HG02970 (cell line): ENCODE measurements around the gene PLA2G1B.
"Not testable (repeated sequence)": the region's sequence is repeated elsewhere in the genome, so short reads cannot be mapped to it uniquely, and the experiment has no call there.

Source experiments
- ATAC-seq: cut with Tn5 transposase; IDR thresholded peaks from one replicate; pipeline ENCODE4 v1.9.1; 2021; ENCODE audit warnings: mild to moderate bottlenecking, moderate library complexity, moderate number of reproducible peaks; ENCODE audit not compliant: unreplicated experiment, low FRiP score

PLA2G1B gene

DNA sequence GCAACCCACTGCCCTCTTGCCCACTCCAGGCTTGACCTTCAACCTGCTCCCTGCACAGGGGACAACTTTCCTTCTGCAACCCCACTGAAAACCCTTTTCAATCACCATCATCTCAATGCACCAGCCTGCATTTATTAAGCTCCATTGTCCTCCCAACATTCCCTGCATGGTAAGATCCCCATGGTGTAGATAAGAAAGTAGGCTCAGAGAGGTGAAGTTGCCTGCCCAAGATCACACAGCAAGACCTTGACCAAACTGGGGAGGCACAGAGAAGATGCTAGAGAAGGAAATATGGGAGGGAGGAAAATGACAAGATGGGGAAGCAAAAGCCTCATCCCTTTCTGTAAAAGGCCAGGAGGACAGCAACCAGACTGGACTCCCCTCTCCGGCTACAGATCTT lies 31.5 kb upstream of the PLA2G1B start:
- ATAC-seq = no peak

DNA sequence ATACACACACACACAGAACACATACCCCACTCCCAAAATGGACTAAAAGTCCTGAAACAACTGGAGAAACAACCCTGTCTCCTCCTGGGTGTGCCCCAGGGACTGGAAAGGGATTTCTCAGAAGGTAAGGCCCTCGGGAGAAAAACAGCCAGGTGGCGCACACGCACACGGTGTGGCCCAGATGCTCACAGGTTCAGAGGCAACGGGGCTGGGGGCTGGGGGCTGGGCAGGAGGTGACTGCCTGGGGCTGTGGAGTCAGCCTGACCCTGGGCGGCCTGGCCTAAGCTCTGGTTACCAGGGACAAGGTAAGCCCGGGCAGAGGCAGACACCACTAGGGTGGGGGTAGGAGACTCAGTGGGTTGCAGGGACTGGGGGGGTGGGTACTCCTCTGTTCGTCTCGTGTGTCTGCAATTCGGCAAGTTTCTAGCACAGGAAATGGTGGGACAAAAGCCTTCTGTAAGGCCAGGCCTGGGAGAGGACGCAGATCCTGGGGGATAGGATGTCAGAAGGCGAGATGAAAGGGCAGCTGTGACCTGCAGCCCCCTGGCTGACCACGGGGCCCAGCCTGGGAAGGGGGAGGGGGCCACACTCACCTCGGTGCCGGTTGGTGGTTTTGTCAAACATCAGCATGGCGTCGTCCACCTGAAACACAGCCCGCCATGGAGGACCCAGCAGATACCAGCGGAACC lies 31.0 kb upstream of the PLA2G1B start:
- no peak for ATAC-seq

DNA sequence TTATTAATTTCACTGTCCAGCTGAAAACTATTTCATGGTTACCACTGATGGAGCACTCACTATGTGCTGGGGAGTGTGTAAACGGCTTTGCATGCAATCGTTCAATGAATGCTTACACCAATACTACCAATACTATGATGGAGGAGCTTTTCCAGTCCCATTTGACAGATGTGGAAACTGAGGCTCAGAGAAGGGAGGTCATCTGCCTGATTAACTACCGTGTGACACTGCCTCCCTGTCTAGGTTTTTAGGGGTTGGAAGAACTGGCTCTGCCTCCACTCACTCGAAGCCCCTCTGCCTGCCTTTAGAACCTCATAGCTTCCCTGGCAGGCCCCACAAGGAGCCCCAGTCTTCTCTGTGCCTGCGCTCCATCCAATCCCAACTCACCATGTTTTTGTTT lies 29.5 kb upstream of the PLA2G1B start:
- no peak for ATAC-seq

DNA sequence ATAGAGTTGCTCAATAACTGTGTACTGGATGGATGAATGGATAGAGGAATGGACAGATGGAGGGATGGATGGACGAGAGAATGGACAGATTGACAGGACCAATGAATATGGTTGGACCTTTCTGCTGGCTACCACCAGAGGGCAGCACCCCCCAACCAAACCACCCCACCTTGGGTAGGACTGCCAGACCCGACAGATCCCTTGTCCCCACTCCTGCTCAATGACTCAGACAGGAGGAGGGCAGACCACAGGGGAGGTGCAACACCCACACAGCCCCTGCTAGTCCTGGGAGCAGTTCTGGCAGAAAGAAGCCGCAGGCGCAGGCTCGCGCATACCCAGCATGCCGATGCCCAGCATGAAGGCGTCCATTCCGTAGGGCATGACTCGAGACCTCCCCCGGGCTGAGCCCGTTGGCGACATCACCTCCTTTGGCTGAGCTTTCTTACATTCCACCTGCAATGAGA lies 29.0 kb upstream of the PLA2G1B start:
- no peak for ATAC-seq

DNA sequence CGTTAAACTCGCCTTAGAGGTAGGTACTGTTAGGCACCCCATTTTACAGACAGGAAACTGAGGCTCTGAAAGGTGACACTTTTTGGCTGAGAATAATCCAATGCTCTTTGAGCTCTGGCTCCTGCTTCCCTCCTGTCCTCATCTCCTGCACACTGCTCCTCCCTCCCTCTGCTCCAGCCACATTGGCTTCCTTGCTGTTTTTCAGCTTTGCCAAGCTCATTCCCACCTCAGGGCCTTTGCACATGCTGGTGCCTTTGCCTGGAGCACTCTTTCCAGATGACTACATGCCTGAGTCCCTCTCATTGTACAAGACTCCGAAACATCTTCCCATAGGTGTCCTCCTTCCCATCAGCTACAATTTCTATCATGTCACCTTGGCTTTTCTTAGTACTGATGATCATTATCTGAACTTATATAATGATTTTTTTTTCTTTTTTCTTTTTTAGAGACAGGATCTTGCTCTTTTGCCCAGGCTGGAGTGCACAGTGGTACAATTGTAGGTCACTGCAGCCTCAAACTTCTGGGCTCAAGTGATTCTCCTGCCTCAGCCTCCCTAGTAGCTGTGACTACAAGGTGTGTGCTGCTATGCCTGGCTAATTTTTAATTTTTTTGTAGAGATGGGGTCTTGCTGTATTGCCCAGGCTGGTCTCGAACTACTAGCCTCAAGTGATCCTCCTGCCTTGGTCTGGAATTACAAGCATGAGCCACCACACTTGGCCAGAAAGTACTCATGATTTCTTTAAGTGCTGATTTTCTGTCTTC lies 26.2 kb upstream of the PLA2G1B start:
- ATAC-seq = no peak

DNA sequence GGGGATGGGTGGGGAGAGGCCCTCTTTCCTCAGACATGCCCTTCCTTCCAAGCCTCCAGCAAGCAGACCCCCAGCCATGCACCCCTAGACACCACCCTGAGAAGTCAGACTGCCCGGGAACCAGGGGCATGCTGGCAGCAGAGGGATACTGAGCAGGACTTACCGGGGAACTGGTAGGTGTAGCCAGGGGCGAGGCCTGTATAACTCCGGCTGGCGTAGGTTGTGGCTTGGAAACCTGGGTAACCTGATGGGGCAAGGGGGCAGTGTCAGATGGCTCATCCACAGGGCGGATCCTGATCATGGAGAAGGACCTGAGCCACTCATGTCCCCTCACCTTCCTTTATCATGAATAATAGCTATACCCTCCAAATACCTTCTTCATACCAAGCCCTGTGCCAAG lies 25.6 kb upstream of the PLA2G1B start:
- no peak for ATAC-seq

DNA sequence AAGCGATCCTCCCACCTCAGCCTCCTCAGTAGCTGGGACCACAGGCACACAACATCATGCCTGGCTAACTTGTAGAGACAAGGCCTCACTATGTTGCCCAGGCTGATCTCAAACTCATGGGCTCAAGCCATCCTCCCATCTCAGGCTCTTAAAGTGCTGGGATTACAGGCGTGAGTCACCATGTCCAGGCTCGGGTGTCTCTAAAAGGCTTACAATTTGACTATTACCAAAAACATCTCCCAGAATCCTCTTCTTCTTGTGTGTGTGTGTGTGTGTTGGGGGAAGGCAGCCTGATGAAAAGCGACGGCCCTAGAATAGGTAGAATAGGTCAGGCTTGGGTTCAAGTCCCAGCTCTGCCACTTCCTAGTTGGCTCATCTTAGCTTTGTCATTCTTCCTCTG lies 24.5 kb upstream of the PLA2G1B start:
- no peak for ATAC-seq

DNA sequence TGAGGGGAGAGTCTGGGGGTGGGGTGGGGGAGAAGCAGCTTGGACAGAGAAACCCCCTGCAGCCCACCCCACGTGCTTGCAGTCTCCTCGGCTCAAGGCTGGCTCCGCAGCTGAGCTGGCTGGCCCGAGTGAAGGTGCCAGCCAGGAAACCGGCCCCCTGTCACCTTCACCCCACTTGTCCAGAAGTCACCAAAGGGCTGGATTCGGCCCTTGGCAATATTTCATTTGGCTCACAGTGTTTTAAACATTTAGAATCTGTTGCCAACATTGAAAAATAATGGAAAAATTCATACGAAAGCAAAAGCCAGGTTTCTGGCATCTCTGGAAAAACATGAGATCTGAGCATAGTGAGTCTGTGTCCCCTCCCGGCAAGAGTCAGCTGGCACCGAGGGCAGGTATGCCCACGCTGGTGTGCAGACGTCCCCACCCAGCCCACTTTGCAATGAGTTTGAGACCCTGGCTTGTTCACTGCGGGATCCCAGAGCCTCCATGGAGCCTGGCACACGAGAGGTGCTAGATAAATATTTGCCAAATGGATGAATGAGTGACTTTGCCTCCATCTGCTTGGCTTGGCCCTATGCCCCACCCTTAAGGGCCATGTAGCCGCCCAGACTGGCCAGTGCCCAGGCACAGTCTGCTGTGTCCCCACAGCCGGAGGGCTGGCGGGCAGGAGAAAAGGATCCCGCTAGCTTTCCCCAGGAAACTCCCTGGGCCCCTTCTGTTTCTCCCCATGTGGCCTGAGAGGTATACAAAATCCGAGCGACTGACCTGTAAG lies 23.2 kb upstream of the PLA2G1B start:
- ATAC-seq = no peak

DNA sequence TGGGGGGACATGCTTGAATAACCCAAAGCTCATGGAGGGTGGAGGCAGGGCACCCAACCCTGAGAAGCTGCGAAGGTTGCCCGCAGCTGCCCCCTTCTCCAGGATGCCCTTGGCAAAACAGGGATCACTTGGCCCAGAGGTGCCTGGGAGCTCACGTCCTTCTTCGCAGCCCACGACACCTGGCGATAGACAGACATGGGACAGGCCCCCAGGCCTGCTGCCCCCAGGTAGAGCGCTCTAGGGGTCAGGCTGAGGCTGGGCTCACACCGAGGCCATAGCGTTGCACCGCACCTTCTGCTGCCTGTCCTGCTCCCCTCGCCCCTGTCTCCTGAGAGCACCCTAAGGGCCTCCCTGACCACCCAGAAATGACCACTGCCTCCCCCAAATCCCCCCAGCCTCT lies 20.2 kb upstream of the PLA2G1B start:
- no peak for ATAC-seq

DNA sequence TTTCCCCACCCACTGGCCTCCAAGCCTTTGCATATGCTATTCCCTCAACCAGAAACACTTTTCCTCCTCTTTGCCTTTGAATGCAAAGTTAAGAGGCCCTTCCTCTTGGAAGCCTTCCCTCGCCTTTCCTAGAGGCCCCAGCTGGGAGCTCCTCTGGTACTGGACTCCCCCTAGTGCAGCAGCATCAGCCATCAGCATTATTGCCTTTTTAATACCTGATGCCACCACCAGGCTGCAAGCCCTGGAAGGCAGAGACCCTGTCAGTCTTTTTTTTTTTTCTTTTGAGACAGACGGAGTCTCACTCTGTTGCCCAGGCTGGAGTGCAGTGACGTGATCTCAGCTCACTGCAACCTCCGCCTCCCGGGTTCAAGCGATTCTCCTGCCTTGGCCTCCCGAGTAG lies 19.1 kb upstream of the PLA2G1B start:
- ATAC-seq = no peak

DNA sequence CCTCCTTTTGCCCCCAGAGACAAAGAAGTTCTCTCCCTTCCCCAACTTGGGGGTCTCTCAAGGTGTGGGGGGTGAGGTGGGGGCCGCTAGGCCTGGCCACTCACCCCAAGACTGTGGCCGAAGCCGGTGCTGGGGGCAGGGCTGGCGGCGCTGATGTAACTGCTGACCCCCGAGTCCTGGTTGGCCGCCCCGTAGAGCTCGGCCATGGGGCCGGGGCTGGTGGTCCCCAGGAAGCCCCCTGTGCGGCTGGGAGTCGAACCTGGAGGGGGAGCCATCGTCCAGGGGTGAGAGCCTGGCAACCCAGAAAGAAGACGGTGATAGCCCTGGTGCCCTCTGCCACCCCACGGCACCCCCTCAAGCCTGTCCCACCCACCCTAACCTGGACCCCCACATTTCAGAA lies 18.5 kb upstream of the PLA2G1B start:
- ATAC-seq = no peak

DNA sequence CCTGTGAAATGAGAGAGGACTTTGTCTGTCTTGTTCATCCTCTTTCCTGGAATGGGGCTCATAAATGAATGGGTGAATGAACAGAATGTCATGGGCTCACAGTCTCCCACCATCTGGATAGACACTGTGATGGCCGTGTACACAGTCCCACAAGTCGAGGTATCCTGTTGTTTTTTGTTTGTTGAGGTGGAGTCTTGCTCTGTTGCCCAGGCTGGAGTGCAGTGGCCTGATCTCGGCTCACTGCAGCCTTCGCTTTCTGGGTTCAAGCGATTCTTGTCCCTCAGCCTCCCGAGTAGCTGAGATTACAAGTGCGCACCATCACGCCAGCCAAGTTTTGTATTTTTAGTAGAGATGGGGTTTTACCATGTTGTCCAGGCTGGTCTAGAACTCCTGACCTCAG lies 16.1 kb upstream of the PLA2G1B start:
- ATAC-seq = no peak

DNA sequence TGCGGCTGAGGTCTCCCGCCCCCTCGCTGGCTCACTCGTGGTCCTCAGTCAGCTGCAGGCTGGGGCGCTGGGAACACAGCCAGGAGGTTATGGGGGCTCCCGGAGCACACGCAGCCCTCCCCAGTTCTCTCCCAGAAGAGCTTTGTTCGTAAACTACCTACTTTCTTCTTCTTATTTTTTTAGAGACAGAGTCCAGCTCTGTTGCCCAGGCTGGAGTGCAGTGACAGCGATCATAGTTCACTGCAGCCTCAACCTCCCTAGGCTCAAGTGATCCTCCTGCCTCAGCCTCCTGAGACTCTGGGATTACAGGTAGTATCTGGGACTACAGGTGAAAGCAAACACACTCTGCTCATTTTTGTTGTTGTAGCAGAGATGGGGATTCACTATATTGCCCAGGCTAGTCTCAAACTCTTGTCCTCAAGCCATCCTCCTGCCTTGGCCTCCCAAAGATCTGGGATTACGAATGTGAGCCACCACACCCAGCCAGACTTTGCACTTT lies 15.5 kb upstream of the PLA2G1B start:
- no peak for ATAC-seq

DNA sequence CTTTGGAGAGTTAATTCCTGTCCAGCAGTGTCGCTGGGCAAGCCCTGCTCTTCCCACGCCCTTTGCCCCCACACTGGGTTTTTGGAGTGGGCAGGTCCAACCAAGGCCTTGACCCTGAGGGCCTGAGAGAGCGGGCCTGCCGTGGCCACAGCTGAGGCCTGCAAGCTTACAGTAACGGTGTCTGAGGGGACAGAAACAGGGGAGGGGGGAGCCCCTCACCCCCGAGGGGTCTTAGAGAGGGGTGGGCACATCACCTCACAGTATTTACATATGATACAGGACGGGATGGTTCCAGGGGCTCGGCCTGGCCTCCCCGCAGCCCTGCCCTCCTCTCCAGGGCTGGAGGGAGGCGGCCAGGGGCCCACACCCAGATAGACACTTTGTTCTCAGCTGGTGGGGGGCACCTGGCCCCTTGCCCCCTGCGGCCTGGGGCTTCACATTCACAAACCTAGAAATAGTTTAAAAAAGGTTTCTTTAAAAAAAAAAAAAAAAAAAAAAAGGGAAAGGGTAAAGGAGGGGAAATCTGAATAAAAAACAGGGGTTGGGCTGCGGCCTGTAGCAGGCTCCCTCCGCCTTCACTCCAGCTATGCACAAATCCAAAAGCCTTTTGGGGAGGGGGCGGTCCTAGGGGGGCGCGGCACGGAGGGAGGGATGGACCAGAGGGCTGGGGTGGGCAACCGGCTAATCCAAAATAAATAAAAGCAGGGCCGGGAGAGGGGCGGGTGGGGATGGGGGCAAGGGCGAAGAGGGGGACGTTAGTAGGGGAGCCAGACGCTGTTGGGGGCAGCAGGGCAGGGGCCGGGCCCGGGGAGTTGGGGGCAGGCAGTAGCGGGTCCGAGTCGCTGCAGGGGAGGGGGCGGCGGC lies 14.8 kb upstream of the PLA2G1B start:
- no peak for ATAC-seq

DNA sequence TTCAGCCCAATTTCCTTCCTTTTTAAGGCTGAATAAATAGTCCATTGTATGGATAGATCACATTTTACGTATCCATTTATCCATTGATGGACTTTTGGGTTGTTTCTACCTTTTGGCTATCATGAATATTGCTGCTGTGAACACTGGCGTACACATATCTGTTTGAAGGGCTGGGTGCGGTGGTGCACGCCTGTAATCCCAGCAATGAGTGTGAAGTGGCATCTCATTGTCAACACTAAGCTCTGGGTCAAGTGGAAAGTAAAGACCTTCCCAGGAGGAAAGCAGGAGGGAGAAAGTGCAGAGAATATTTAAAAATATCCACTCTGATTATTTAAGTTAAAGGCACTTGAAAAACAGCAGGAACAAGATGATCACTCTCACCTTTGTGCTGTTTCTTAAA lies 11.7 kb upstream of the PLA2G1B start:
- no peak for ATAC-seq

DNA sequence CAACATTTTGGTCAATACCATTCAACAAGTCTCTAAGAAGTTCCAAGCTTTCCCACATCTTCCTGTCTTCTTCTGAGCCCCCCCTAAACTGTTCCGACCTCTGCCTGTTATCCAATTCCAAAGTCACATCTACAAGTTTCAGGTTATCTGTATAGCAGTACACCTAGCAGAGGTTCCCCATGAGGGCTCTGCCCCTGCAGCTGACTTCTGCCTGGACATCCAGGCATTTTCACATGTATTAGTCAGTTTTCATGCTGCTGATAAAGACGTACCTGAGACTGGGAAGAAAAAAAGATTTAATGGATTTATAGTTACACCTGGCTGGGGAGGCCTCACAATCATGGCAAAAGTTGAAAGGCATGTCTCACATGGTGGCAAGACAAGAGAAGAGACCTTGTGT lies 10.2 kb upstream of the PLA2G1B start:
- ATAC-seq = no peak

DNA sequence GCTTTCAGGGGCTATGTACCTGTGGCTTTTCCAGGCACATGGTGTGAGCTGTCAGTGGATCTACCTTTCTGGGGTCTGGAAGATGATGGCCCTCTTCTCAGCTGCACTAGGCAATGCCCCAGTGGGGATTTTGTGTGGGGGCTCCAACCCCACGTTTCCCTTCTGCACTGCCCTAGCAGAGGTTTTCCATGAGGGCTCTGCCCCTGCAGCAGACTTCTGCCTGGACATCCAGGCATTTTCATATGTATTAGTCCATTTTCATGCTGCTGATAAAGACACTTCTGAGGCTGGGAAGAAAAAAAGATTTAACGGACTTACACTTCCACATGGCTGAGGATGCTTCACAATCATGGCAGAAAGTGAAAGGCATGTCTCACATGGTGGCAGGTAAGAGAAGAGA lies 8.8 kb upstream of the PLA2G1B start:
- not testable (repeated sequence) for ATAC-seq

DNA sequence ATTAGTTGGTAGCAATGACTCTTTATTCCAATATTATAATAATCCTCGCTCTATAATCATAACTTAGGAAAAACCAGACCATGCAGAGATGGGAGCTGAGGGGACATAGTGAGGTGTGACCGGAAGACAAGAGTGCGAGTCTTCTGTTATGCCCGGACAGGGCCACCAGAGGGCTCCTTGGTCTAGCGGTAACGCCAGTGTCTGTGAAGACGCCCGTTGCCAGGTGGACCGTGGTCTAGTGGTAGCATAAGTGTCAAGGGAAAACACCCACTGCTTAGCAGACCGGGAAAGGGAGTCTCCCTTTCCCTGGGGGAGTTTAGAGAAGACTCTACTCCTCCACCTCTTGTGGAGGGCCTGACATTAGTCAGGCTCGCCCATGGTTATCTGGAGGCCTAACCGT lies 7.9 kb upstream of the PLA2G1B start:
- not testable (repeated sequence) for ATAC-seq

DNA sequence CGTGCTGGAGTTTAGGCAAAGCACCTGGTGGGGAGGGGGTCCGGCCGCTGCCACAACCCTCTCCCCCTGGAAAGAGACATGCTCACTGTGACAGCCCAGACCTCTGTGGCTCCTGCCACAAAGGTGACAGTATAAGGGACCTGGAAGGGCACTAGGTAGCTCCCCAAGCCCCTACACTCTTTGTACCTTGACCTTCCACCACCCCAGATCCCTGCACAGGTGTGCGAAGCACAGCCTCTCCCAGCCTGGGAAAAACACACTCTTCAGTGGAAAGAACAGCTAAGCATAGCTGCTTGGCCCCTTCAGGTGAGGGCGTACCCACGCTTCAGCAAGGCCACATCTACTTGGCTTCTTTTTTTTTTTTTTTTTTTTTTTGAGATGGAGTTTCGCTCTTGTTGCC lies 4.9 kb upstream of the PLA2G1B start:
- no peak for ATAC-seq

DNA sequence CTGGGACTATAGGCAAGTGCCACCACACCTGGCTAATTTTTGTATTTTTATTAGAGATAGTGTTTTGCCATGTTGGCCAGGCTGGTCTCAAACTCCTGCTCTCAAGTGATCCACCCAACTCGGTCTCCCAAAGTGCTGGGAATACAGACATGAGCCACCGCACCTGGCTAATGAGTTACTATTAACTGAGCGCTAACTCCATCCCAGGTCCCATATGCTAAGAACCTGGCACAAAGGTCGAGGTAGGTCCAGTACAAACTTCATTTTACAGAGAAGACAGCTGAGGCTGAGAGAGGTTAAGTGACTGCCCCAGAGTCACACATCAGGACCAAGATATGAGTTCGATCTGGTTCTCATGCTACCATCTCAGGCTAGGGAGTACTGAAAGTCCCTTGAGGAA lies 4.5 kb upstream of the PLA2G1B start:
- no peak for ATAC-seq
